Esophagus squamous epithelium (tissue), 5 donors: ENCODE results near the gene GATA2. TPM values are rescaled to one million over a fixed set of nuclear protein-coding genes. Genes with fewer than 3 reads are reported as not detected.

Experiments used
- DNase-seq: peaks from one replicate; lab custom pipeline; 2025; lab: John Stamatoyannopoulos, UW
- H3K27ac ChIP-seq, 4 donors: fragments of 200-600 bp; sonication (generic); one replicate each; pipeline ENCODE4 v1.5.1; 2016 to 2019; ENCODE audit warnings: mild to moderate bottlenecking in 1 of 4
- H3K27me3 ChIP-seq, 4 donors: fragments of 200-600 bp; sonication (generic); 1 replicate in 3 of 4; 2 replicates in 1 of 4; pipeline versions ENCODE4 v1.5.1 to v1.6.0; 2017 to 2021; ENCODE audit warnings: antibody characterized with exemption in 1 of 4
- H3K36me3 ChIP-seq, 3 donors: fragments of 200-600 bp; sonication (generic); one replicate each; pipeline ENCODE4 v1.5.1; 2016 to 2019
- H3K4me1 ChIP-seq, 3 donors: fragments of 200-600 bp; sonication (generic); one replicate each; pipeline ENCODE4 v1.5.1; 2017 to 2019
- H3K4me3 ChIP-seq, 4 donors: fragments of 200-600 bp; sonication (generic); 1 replicate in 3 of 4; 2 replicates in 1 of 4; pipeline ENCODE4 v1.5.1; 2016 to 2019; ENCODE audit warnings: mild to moderate bottlenecking in 2 of 4, moderate library complexity in 1 of 4
- H3K9me3 ChIP-seq, 3 donors: fragments of 200-600 bp; sonication (generic); one replicate each; pipeline ENCODE4 v1.5.1; 2016 to 2019
- CTCF ChIP-seq, 6 experiments: fragments of 450-650 bp in 4 of 6; fragments of 200-600 bp in 2 of 6; sonication (generic) in 2 of 6; IDR thresholded peaks; one replicate each; pipeline ENCODE4 v1.5.1; 2016 to 2019; ENCODE audit warnings: antibody characterized with exemption in 6 of 6, mild to moderate bottlenecking in 4 of 6, moderate library complexity in 4 of 6
- POLR2A ChIP-seq, 4 donors: fragments of 450-650 bp; IDR thresholded peaks; one replicate each; pipeline ENCODE4 v1.6.1; 2017; ENCODE audit warnings: antibody characterized with exemption in 4 of 4, mild to moderate bottlenecking in 4 of 4, moderate library complexity in 3 of 4
- WGBS, 2 donors: methylation state at CpG; one replicate each; pipeline ENCODE4 v1.1.5; 2018; 5-methylcytosine and 5-hydroxymethylcytosine counted together
- intact Hi-C: fragments of 100-400 bp; cut with DNase I; formaldehyde crosslinking; loops from one replicate; pipeline ENCODE4 v1.15.0; 2022
- total RNA-seq, 4 donors: library from RNA; depleted of rRNA; stranded (reverse); fragments of >200 nt; gene quantifications; one replicate each; pipeline ENCODE4 v1.1.0, GENCODE V29; 2016
- donor health status: DM: yes; HTN: yes; CAD: no.

The GATA2 gene
- total RNA-seq, 4 donors from 2014 or later = 1.6 to 12.8 (median 1.9) TPM

- Histone ChIP-seq H3K36me3 (no peaks in the 10 kb centered on the region), H3K27me3 (peaks cover 29 to 100% (median 58%) of the 10 kb centered on the region in 4 donors), H3K27ac (peak overlapping the region in 3 of 4 donors; percentile 63 to 66 (median 63)), H3K4me1 (peaks cover 24 to 88% (median 29%) of the 10 kb centered on the region in 3 donors), H3K9me3 (no peaks in the 10 kb centered on the region), H3K4me3 (peak overlapping the region in 3 of 4 donors; percentile 9 to 58 (median 47))
- WGBS, 2 donors = 12 to 17% methylated on average over 12 to 21 of the region's 26 CpGs
- intact Hi-C loops = no loop called here
- TF ChIP-seq POLR2A (IDR thresholded peaks at IDR 0.05) (no peak), CTCF (IDR thresholded peaks at IDR 0.05) (no peak)
- no peak for DNase-seq
Observed at GRCh38 chr3:128483657-128484403, 9.2 kb downstream of the GATA2 start.

GRCh38 chr3:128482666-128483656 lies 10.0 kb downstream of the GATA2 start:
- Histone ChIP-seq H3K36me3 (no peaks in the 10 kb centered on the region), H3K4me1 (peaks cover 15 to 80% (median 21%) of the 10 kb centered on the region in 3 donors), H3K9me3 (no peaks in the 10 kb centered on the region), H3K27ac (peak overlapping the region in 3 of 4 donors; percentile 63 to 68 (median 63)), H3K4me3 (peak overlapping the region in 3 of 4 donors; percentile 9 to 58 (median 47)), H3K27me3 (peaks cover 23 to 100% (median 50%) of the 10 kb centered on the region in 4 donors)
- no peak for TF ChIP-seq POLR2A (IDR thresholded peaks at IDR 0.05)
- no peak for TF ChIP-seq CTCF (IDR thresholded peaks at IDR 0.05)
- no peak for DNase-seq
- intact Hi-C loops = no loop called here
- WGBS, 2 donors = 6 to 9% methylated on average over 25 to 28 of the region's 33 CpGs

- Histone ChIP-seq H3K27me3 (peaks cover 15 to 100% (median 46%) of the 10 kb centered on the region in 4 donors), H3K4me3 (no peak overlapping the region), H3K27ac (peak overlapping the region in 3 of 4 donors; percentile 60 to 68 (median 62)), H3K9me3 (no peaks in the 10 kb centered on the region), H3K36me3 (no peaks in the 10 kb centered on the region), H3K4me1 (peaks cover 7 to 72% (median 13%) of the 10 kb centered on the region in 3 donors)
- 14 to 17% methylated on average over 6 to 10 of the region's 11 CpGs for WGBS, 2 donors
- intact Hi-C loops = no loop called here
- TF ChIP-seq POLR2A (IDR thresholded peaks at IDR 0.05) = no peak
- TF ChIP-seq CTCF (IDR thresholded peaks at IDR 0.05) = no peak
- DNase-seq = no peak
Observed at GRCh38 chr3:128482175-128482574, 10.8 kb downstream of the GATA2 start.

- H3K9me3 ChIP-seq = no peaks in the 10 kb centered on the region
- DNase-seq = no peak
- no peaks in the 10 kb centered on the region for H3K36me3 ChIP-seq
- peaks cover under 1 to 65% (median 10%) of the 10 kb centered on the region in 3 donors for H3K4me1 ChIP-seq
- no peak overlapping the region for H3K4me3 ChIP-seq
- H3K27me3 ChIP-seq = peaks cover 8 to 100% (median 42%) of the 10 kb centered on the region in 4 donors
- intact Hi-C loops = no loop called here
- WGBS, 2 donors = 29 to 60% methylated on average over 1 to 3 of the region's 19 CpGs
- TF ChIP-seq CTCF (IDR thresholded peaks at IDR 0.05) = no peak
- no peak for TF ChIP-seq POLR2A (IDR thresholded peaks at IDR 0.05)
- peak overlapping the region in 3 of 4 donors; percentile 1 to 42 (median 34) for H3K27ac ChIP-seq
Observed at GRCh38 chr3:128481438-128481942, 11.5 kb downstream of the GATA2 start.
